ENCODE results near the gene PRCP.

Gene PRCP

GRCh38 chr11:82869657-82870056, 30.6 kb downstream of the PRCP start:
- H3K4me3 ChIP-seq (ENCODE audit: low read depth, low read length), result no peak overlapping the region
- no peak for DNase-seq (ENCODE audit: low read depth)
- TF ChIP-seq CTCF (conservative IDR thresholded peaks at IDR 0.05; ENCODE audit: low read depth, low read length), result no peak

- peak; percentile 65 for TF ChIP-seq CTCF (conservative IDR thresholded peaks at IDR 0.05; ENCODE audit: low read depth, low read length)
- DNase-seq (ENCODE audit: low read depth), result peak; percentile 89
- H3K4me3 ChIP-seq (ENCODE audit: low read depth, low read length), result peak overlapping the region; percentile 50
Measured at GRCh38 chr11:82867495-82868082, 32.6 kb downstream of the PRCP start.

- no peak for TF ChIP-seq CTCF (conservative IDR thresholded peaks at IDR 0.05; ENCODE audit: low read depth, low read length)
- H3K4me3 ChIP-seq (ENCODE audit: low read depth, low read length), result no peak overlapping the region
- DNase-seq (ENCODE audit: low read depth), result peak; percentile 26
Measured at GRCh38 chr11:82865841-82866240, 34.4 kb downstream of the PRCP start.

GRCh38 chr11:82864268-82864667, 36.0 kb downstream of the PRCP start:
- DNase-seq (ENCODE audit: low read depth), result peak; percentile 92
- no peak overlapping the region for H3K4me3 ChIP-seq (ENCODE audit: low read depth, low read length)
- TF ChIP-seq CTCF (conservative IDR thresholded peaks at IDR 0.05; ENCODE audit: low read depth, low read length), result peak; percentile 79

GRCh38 chr11:82863209-82863608, 37.0 kb downstream of the PRCP start:
- TF ChIP-seq CTCF (conservative IDR thresholded peaks at IDR 0.05; ENCODE audit: low read depth, low read length), result no peak
- H3K4me3 ChIP-seq (ENCODE audit: low read depth, low read length), result no peak overlapping the region
- DNase-seq (ENCODE audit: low read depth), result no peak

- H3K4me3 ChIP-seq (ENCODE audit: low read depth, low read length), result no peak overlapping the region
- no peak for TF ChIP-seq CTCF (conservative IDR thresholded peaks at IDR 0.05; ENCODE audit: low read depth, low read length)
- DNase-seq (ENCODE audit: low read depth), result no peak
Measured at GRCh38 chr11:82862379-82862778, 37.9 kb downstream of the PRCP start.

GRCh38 chr11:82859750-82860149, 40.5 kb downstream of the PRCP start:
- peak; percentile 43 for DNase-seq (ENCODE audit: low read depth)
- no peak for TF ChIP-seq CTCF (conservative IDR thresholded peaks at IDR 0.05; ENCODE audit: low read depth, low read length)
- H3K4me3 ChIP-seq (ENCODE audit: low read depth, low read length), result no peak overlapping the region

Data from choroid plexus epithelial cell (primary cell).